ENCODE measurements around the gene TCF12.
A peak's percentile ranks its signal among the peaks of the same experiment; 100 is the strongest.

Gene TCF12

GRCh38 chr15:56918046-56918938, at the start of gene TCF12:
Gene TCF12, plus strand, starts transcription at chr15:56918644. Its CDS starts 1,270 bp downstream, at chr15:56919914.
- DNase-seq (ENCODE audit: low read depth): peak; percentile 95

GRCh38 chr15:56869573-56869972, 48.9 kb upstream of the TCF12 start:
- peak; percentile 8 for DNase-seq (ENCODE audit: low read depth)

GRCh38 chr15:56871185-56871584, 47.3 kb upstream of the TCF12 start:
- DNase-seq (ENCODE audit: low read depth): peak; percentile 49

- DNase-seq (ENCODE audit: low read depth): no peak
Measured at GRCh38 chr15:56871867-56872266, 46.6 kb upstream of the TCF12 start.

GRCh38 chr15:56877255-56877970, 41.0 kb upstream of the TCF12 start:
- DNase-seq (ENCODE audit: low read depth): peak; percentile 52

- no peak for DNase-seq (ENCODE audit: low read depth)
Measured at GRCh38 chr15:56879502-56879901, 38.9 kb upstream of the TCF12 start.

GRCh38 chr15:56883088-56883487, 35.4 kb upstream of the TCF12 start:
- DNase-seq (ENCODE audit: low read depth): no peak

- peak; percentile 32 for DNase-seq (ENCODE audit: low read depth)
Measured at GRCh38 chr15:56886363-56886931, 32.0 kb upstream of the TCF12 start.

GRCh38 chr15:56886932-56887781, 31.3 kb upstream of the TCF12 start:
- peak; percentile 94 for DNase-seq (ENCODE audit: low read depth)

GRCh38 chr15:56887782-56888438, 30.5 kb upstream of the TCF12 start:
- peak; percentile 14 for DNase-seq (ENCODE audit: low read depth)

GRCh38 chr15:56890038-56890437, 28.4 kb upstream of the TCF12 start:
- no peak for DNase-seq (ENCODE audit: low read depth)

- DNase-seq (ENCODE audit: low read depth): no peak
Measured at GRCh38 chr15:56891852-56892440, 26.5 kb upstream of the TCF12 start.

GRCh38 chr15:56892659-56893363, 25.6 kb upstream of the TCF12 start:
- no peak for DNase-seq (ENCODE audit: low read depth)

GRCh38 chr15:56893364-56893678, 25.1 kb upstream of the TCF12 start:
- DNase-seq (ENCODE audit: low read depth): no peak

GRCh38 chr15:56894601-56895000, 23.8 kb upstream of the TCF12 start:
- peak; percentile 51 for DNase-seq (ENCODE audit: low read depth)

GRCh38 chr15:56901931-56902330, 16.5 kb upstream of the TCF12 start:
- DNase-seq (ENCODE audit: low read depth): no peak

- DNase-seq (ENCODE audit: low read depth): no peak
Measured at GRCh38 chr15:56906766-56907165, 11.7 kb upstream of the TCF12 start.

GRCh38 chr15:56910801-56911200, 7.6 kb upstream of the TCF12 start:
- no peak for DNase-seq (ENCODE audit: low read depth)

- DNase-seq (ENCODE audit: low read depth): peak; percentile 10
Measured at GRCh38 chr15:56913241-56913640, 5.2 kb upstream of the TCF12 start.

- peak; percentile 26 for DNase-seq (ENCODE audit: low read depth)
Measured at GRCh38 chr15:56913670-56914069, 4.8 kb upstream of the TCF12 start.
